Effector memory CD4-positive, alpha-beta T cell (primary cell): ENCODE data around the gene PDE4D.

Experiments used
- DNase-seq, 3 donors: peaks; one replicate each; pipeline ENCODE4 v3.0.0-alpha.2; 2020
- H3K27ac ChIP-seq: 2 replicates; pipeline ENCODE4 v1.7.0; 2013; ENCODE audit warnings: mild to moderate bottlenecking, low read length, moderate library complexity; ENCODE audit not compliant: insufficient read depth, poor library complexity, severe bottlenecking
- H3K27me3 ChIP-seq: replicated peaks from 2 replicates; pipeline ENCODE4 v1.7.0; 2013; ENCODE audit warnings: mild to moderate bottlenecking, low read length; ENCODE audit not compliant: insufficient read depth, control insufficient read depth, poor library complexity, severe bottlenecking
- H3K36me3 ChIP-seq: 2 replicates; pipeline ENCODE4 v1.7.0; 2013; ENCODE audit warnings: mild to moderate bottlenecking, low read length, moderate library complexity; ENCODE audit not compliant: control insufficient read depth, insufficient read depth
- H3K4me1 ChIP-seq: 2 replicates; pipeline ENCODE4 v1.7.0; 2013; ENCODE audit warnings: low read length, mild to moderate bottlenecking; ENCODE audit not compliant: control insufficient read depth, insufficient read depth, poor library complexity, severe bottlenecking
- H3K4me3 ChIP-seq: 2 replicates; pipeline ENCODE4 v1.7.0; 2013; ENCODE audit warnings: low read length, low read depth, mild to moderate bottlenecking; ENCODE audit not compliant: insufficient read depth, poor library complexity, severe bottlenecking
- H3K9me3 ChIP-seq: 2 replicates; pipeline ENCODE4 v1.7.0; 2013; ENCODE audit warnings: mild to moderate bottlenecking, low read length, moderate library complexity; ENCODE audit not compliant: control insufficient read depth

PDE4D gene

GRCh38 chr5:59361454-59361853, 532.1 kb downstream of the PDE4D start:
- no peaks in the 10 kb centered on the region for H3K9me3 ChIP-seq
- H3K4me1 ChIP-seq = no peaks in the 10 kb centered on the region
- no peak for DNase-seq
- no peaks in the 10 kb centered on the region for H3K27me3 ChIP-seq
- no peak overlapping the region for H3K4me3 ChIP-seq
- H3K27ac ChIP-seq = no peak overlapping the region
- no peaks in the 10 kb centered on the region for H3K36me3 ChIP-seq

- Histone ChIP-seq H3K36me3 (no peaks in the 10 kb centered on the region), H3K4me1 (no peaks in the 10 kb centered on the region), H3K27ac (no peak overlapping the region), H3K4me3 (no peak overlapping the region), H3K27me3 (no peaks in the 10 kb centered on the region), H3K9me3 (no peaks in the 10 kb centered on the region)
- DNase-seq = no peak
These were observed 533.4 kb downstream of the PDE4D start for GRCh38 chr5:59360130-59360555.

- no peaks in the 10 kb centered on the region for H3K27me3 ChIP-seq
- no peaks in the 10 kb centered on the region for H3K9me3 ChIP-seq
- H3K4me1 ChIP-seq = no peaks in the 10 kb centered on the region
- no peaks in the 10 kb centered on the region for H3K36me3 ChIP-seq
- no peak overlapping the region for H3K27ac ChIP-seq
- DNase-seq = no peak
- no peak overlapping the region for H3K4me3 ChIP-seq
These were observed 535.3 kb downstream of the PDE4D start for GRCh38 chr5:59358005-59358861.

GRCh38 chr5:59357381-59357977, 536.0 kb downstream of the PDE4D start:
- H3K27ac ChIP-seq = no peak overlapping the region
- no peaks in the 10 kb centered on the region for H3K27me3 ChIP-seq
- no peaks in the 10 kb centered on the region for H3K36me3 ChIP-seq
- no peak for DNase-seq
- H3K4me3 ChIP-seq = no peak overlapping the region
- H3K9me3 ChIP-seq = no peaks in the 10 kb centered on the region
- H3K4me1 ChIP-seq = no peaks in the 10 kb centered on the region

- Histone ChIP-seq H3K27ac (no peak overlapping the region), H3K36me3 (no peaks in the 10 kb centered on the region), H3K4me3 (no peak overlapping the region), H3K4me1 (no peaks in the 10 kb centered on the region), H3K9me3 (no peaks in the 10 kb centered on the region), H3K27me3 (no peaks in the 10 kb centered on the region)
- no peak for DNase-seq
These were observed 536.6 kb downstream of the PDE4D start for GRCh38 chr5:59356813-59357380.

- DNase-seq = no peak
- no peak overlapping the region for H3K4me3 ChIP-seq
- H3K4me1 ChIP-seq = no peaks in the 10 kb centered on the region
- H3K27ac ChIP-seq = no peak overlapping the region
- no peaks in the 10 kb centered on the region for H3K27me3 ChIP-seq
- no peaks in the 10 kb centered on the region for H3K9me3 ChIP-seq
- no peaks in the 10 kb centered on the region for H3K36me3 ChIP-seq
These were observed 538.7 kb downstream of the PDE4D start for GRCh38 chr5:59354811-59355210.

GRCh38 chr5:59354274-59354673, 539.3 kb downstream of the PDE4D start:
- no peaks in the 10 kb centered on the region for H3K9me3 ChIP-seq
- DNase-seq = no peak
- no peaks in the 10 kb centered on the region for H3K27me3 ChIP-seq
- no peak overlapping the region for H3K4me3 ChIP-seq
- no peaks in the 10 kb centered on the region for H3K36me3 ChIP-seq
- no peaks in the 10 kb centered on the region for H3K4me1 ChIP-seq
- H3K27ac ChIP-seq = no peak overlapping the region

GRCh38 chr5:59351076-59351794, 542.3 kb downstream of the PDE4D start:
- DNase-seq = no peak
- H3K4me3 ChIP-seq = no peak overlapping the region
- H3K36me3 ChIP-seq = no peaks in the 10 kb centered on the region
- no peaks in the 10 kb centered on the region for H3K9me3 ChIP-seq
- no peaks in the 10 kb centered on the region for H3K4me1 ChIP-seq
- H3K27me3 ChIP-seq = no peaks in the 10 kb centered on the region
- H3K27ac ChIP-seq = no peak overlapping the region

- no peak for DNase-seq
- Histone ChIP-seq H3K4me1 (no peaks in the 10 kb centered on the region), H3K27ac (no peak overlapping the region), H3K27me3 (no peaks in the 10 kb centered on the region), H3K36me3 (no peaks in the 10 kb centered on the region), H3K4me3 (no peak overlapping the region), H3K9me3 (no peaks in the 10 kb centered on the region)
These were observed 545.3 kb downstream of the PDE4D start for GRCh38 chr5:59348189-59348588.
